NCI-H345 treated with DMSO at 0.1 percent for 48 hours (cell line): Measurements from ENCODE around the gene TMEM39B.
"Not testable (repeated sequence)": the region's sequence is repeated elsewhere in the genome, so short reads cannot be mapped to it uniquely, and the experiment has no call there.

Experiments
- DNase-seq: peaks from one replicate; lab custom pipeline; 2025; ENCODE audit not compliant: unreplicated experiment; lab: John Stamatoyannopoulos, UW

The TMEM39B gene

GRCh38 chr1:32072622-32073298, at the start of gene TMEM39B:
TMEM39B (plus strand) TSS chr1:32072939; CDS start chr1:32073048, 109 bp downstream.
- peak; percentile 93 for DNase-seq

- DNase-seq, result no peak
Measured at GRCh38 chr1:32023351-32023750, 49.4 kb upstream of the TMEM39B start.

GRCh38 chr1:32025515-32025914, 47.2 kb upstream of the TMEM39B start:
- DNase-seq, result no peak

GRCh38 chr1:32028746-32029145, 44.0 kb upstream of the TMEM39B start:
- DNase-seq, result no peak

GRCh38 chr1:32031578-32032274, 41.0 kb upstream of the TMEM39B start:
- DNase-seq, result no peak

- DNase-seq, result no peak
Measured at GRCh38 chr1:32032275-32032615, 40.5 kb upstream of the TMEM39B start.

GRCh38 chr1:32035119-32035518, 37.6 kb upstream of the TMEM39B start:
- no peak for DNase-seq

- DNase-seq, result no peak
Measured at GRCh38 chr1:32040711-32041110, 32.0 kb upstream of the TMEM39B start.

GRCh38 chr1:32042330-32042729, 30.4 kb upstream of the TMEM39B start:
- no peak for DNase-seq

GRCh38 chr1:32044234-32044633, 28.5 kb upstream of the TMEM39B start:
- no peak for DNase-seq

- DNase-seq, result no peak
Measured at GRCh38 chr1:32045772-32046171, 27.0 kb upstream of the TMEM39B start.

- DNase-seq, result no peak
Measured at GRCh38 chr1:32047701-32048100, 25.0 kb upstream of the TMEM39B start.

- DNase-seq, result no peak
Measured at GRCh38 chr1:32048440-32048839, 24.3 kb upstream of the TMEM39B start.

GRCh38 chr1:32051706-32052105, 21.0 kb upstream of the TMEM39B start:
- DNase-seq, result no peak

GRCh38 chr1:32052887-32053286, 19.9 kb upstream of the TMEM39B start:
- no peak for DNase-seq

- DNase-seq, result no peak
Measured at GRCh38 chr1:32055416-32055815, 17.3 kb upstream of the TMEM39B start.

GRCh38 chr1:32056598-32056997, 16.1 kb upstream of the TMEM39B start:
- no peak for DNase-seq

GRCh38 chr1:32060914-32061313, 11.8 kb upstream of the TMEM39B start:
- DNase-seq, result no peak

- DNase-seq, result no peak
Measured at GRCh38 chr1:32062867-32063230, 9.9 kb upstream of the TMEM39B start.

GRCh38 chr1:32063261-32063681, 9.5 kb upstream of the TMEM39B start:
- DNase-seq, result peak; percentile 44

GRCh38 chr1:32065613-32066488, 6.9 kb upstream of the TMEM39B start:
- DNase-seq, result not testable (repeated sequence)

GRCh38 chr1:32066489-32066873, 6.3 kb upstream of the TMEM39B start:
- no peak for DNase-seq
